Urinary bladder (tissue), 4 donors: Measurements from ENCODE around the gene RTN4. TPM values are rescaled to one million over a fixed set of nuclear protein-coding genes. Genes with fewer than 3 reads are reported as not detected.

Experiments
- DNase-seq: peaks from one replicate; pipeline ENCODE4 v3.0.0-alpha.2; 2015; ENCODE audit errors: extremely low spot score
- H3K27ac ChIP-seq: one replicate; pipeline ENCODE4 v1.5.1; 2013; ENCODE audit warnings: low read depth, mild to moderate bottlenecking, moderate library complexity
- H3K36me3 ChIP-seq: one replicate; pipeline ENCODE4 v1.6.1; 2013; ENCODE audit warnings: mild to moderate bottlenecking, moderate library complexity; ENCODE audit not compliant: insufficient read depth
- H3K4me1 ChIP-seq: one replicate; pipeline ENCODE4 v1.6.1; 2013; ENCODE audit warnings: mild to moderate bottlenecking, moderate library complexity; ENCODE audit not compliant: insufficient read depth
- H3K4me3 ChIP-seq: one replicate; pipeline ENCODE4 v1.5.1; 2013; ENCODE audit warnings: low read depth, low read length
- WGBS: extraction: QIAGEN DNeasy Blood & Tissue Kit; methylation state at CpG from one replicate; pipeline ENCODE4 v1.1.7; 2013; 5-methylcytosine and 5-hydroxymethylcytosine counted together
- polyA plus RNA-seq: library from polyadenylated mRNA; stranded (reverse); fragments of 200-250 nt; gene quantifications from one replicate; pipeline ENCODE4 v1.2.3, GENCODE V29; 2013
- total RNA-seq: library from RNA; depleted of rRNA; stranded (reverse); fragments of >200 nt; gene quantifications from one replicate; pipeline ENCODE4 v1.2.3, GENCODE V29; 2014
- donor health status: healthy with polysubstance abuse.
- donor health status: healthy.

Gene RTN4
- total and polyA plus RNA-seq, 2 donors: 288 to 406 TPM

GRCh38 chr2:55017880-55018279 is 32.4 kb downstream of the RTN4 start:
- Histone ChIP-seq H3K4me1 (no peaks in the 10 kb centered on the region), H3K27ac (no peak overlapping the region)
- WGBS: 79% methylated on average over 3 of the region's 3 CpGs

GRCh38 chr2:55017428-55017827 is 32.8 kb downstream of the RTN4 start:
- no peak overlapping the region for H3K27ac ChIP-seq
- no peaks in the 10 kb centered on the region for H3K4me1 ChIP-seq

More at GRCh38 chr2:55017880-55018279, 32.4 kb downstream of the RTN4 start:
- DNase-seq: no peak
- Histone ChIP-seq H3K36me3 (no peaks in the 10 kb centered on the region), H3K4me3 (no peak overlapping the region)

GRCh38 chr2:55014962-55015939 is 35.0 kb downstream of the RTN4 start:
- Histone ChIP-seq H3K36me3 (no peaks in the 10 kb centered on the region), H3K4me3 (no peak overlapping the region), H3K4me1 (no peaks in the 10 kb centered on the region), H3K27ac (no peak overlapping the region)
- WGBS: 56% methylated on average over 6 of the region's 6 CpGs
- no peak for DNase-seq

More at GRCh38 chr2:55017428-55017827, 32.8 kb downstream of the RTN4 start:
- 98% methylated on average over 3 of the region's 3 CpGs for WGBS
- DNase-seq: no peak
- Histone ChIP-seq H3K36me3 (no peaks in the 10 kb centered on the region), H3K4me3 (no peak overlapping the region)

- Histone ChIP-seq H3K4me3 (no peak overlapping the region), H3K27ac (no peak overlapping the region), H3K36me3 (no peaks in the 10 kb centered on the region), H3K4me1 (no peaks in the 10 kb centered on the region)
- no peak for DNase-seq
- 41% methylated on average over 1 of the region's 1 CpG for WGBS
Measured at GRCh38 chr2:55013936-55014335, 36.3 kb downstream of the RTN4 start.

GRCh38 chr2:55012672-55013484 is 37.4 kb downstream of the RTN4 start:
- no peak for DNase-seq
- Histone ChIP-seq H3K4me1 (no peaks in the 10 kb centered on the region), H3K27ac (peak overlapping the region; percentile 23), H3K4me3 (no peak overlapping the region), H3K36me3 (no peaks in the 10 kb centered on the region)
- 35% methylated on average over 2 of the region's 2 CpGs for WGBS

- no peak for DNase-seq
- H3K36me3 ChIP-seq: no peaks in the 10 kb centered on the region
- 19% methylated on average over 6 of the region's 6 CpGs for WGBS
- no peak overlapping the region for H3K27ac ChIP-seq
- H3K4me1 ChIP-seq: no peaks in the 10 kb centered on the region
- H3K4me3 ChIP-seq: no peak overlapping the region
Measured at GRCh38 chr2:55011831-55012671, 38.2 kb downstream of the RTN4 start.

- Histone ChIP-seq H3K36me3 (no peaks in the 10 kb centered on the region), H3K4me1 (no peaks in the 10 kb centered on the region), H3K27ac (peak overlapping the region; percentile 6), H3K4me3 (no peak overlapping the region)
- WGBS: 90% methylated on average over 2 of the region's 2 CpGs
- DNase-seq: no peak
Measured at GRCh38 chr2:55010915-55011314, 39.3 kb downstream of the RTN4 start.

- no peak for DNase-seq
- Histone ChIP-seq H3K27ac (peak overlapping the region; percentile 83), H3K4me1 (no peaks in the 10 kb centered on the region), H3K36me3 (no peaks in the 10 kb centered on the region), H3K4me3 (peak overlapping the region; percentile 37)
- WGBS: 6% methylated on average over 5 of the region's 5 CpGs
Measured at GRCh38 chr2:55010149-55010591, 40.1 kb downstream of the RTN4 start.

- no peaks in the 10 kb centered on the region for H3K36me3 ChIP-seq
- H3K4me1 ChIP-seq: no peaks in the 10 kb centered on the region
- peak overlapping the region; percentile 83 for H3K27ac ChIP-seq
- peak overlapping the region; percentile 37 for H3K4me3 ChIP-seq
- DNase-seq: no peak
- WGBS: 16% methylated on average over 7 of the region's 7 CpGs
Measured at GRCh38 chr2:55009277-55010060, 40.8 kb downstream of the RTN4 start.

- 51% methylated on average over 3 of the region's 3 CpGs for WGBS
- no peak for DNase-seq
- no peak overlapping the region for H3K27ac ChIP-seq
- H3K36me3 ChIP-seq: no peaks in the 10 kb centered on the region
- no peaks in the 10 kb centered on the region for H3K4me1 ChIP-seq
- H3K4me3 ChIP-seq: no peak overlapping the region
Measured at GRCh38 chr2:55006306-55006705, 43.9 kb downstream of the RTN4 start.

GRCh38 chr2:55003706-55004639 is 46.3 kb downstream of the RTN4 start:
- no peak for DNase-seq
- H3K4me3 ChIP-seq: no peak overlapping the region
- 88% methylated on average over 10 of the region's 10 CpGs for WGBS
- peak overlapping the region; percentile 18 for H3K27ac ChIP-seq
- H3K4me1 ChIP-seq: no peaks in the 10 kb centered on the region
- H3K36me3 ChIP-seq: no peaks in the 10 kb centered on the region

GRCh38 chr2:55001716-55002115 is 48.5 kb downstream of the RTN4 start:
- H3K27ac ChIP-seq: no peak overlapping the region

More at GRCh38 chr2:55001716-55002115, 48.5 kb downstream of the RTN4 start:
- no peak for DNase-seq
- WGBS: 63% methylated on average over 2 of the region's 2 CpGs
- Histone ChIP-seq H3K4me3 (no peak overlapping the region), H3K36me3 (no peaks in the 10 kb centered on the region), H3K4me1 (no peaks in the 10 kb centered on the region)
